ENCODE results near the gene TCF4.

- no peak for TF ChIP-seq POLR2AphosphoS5 (IDR thresholded peaks at IDR 0.05)
- TF ChIP-seq, protein P1, sequence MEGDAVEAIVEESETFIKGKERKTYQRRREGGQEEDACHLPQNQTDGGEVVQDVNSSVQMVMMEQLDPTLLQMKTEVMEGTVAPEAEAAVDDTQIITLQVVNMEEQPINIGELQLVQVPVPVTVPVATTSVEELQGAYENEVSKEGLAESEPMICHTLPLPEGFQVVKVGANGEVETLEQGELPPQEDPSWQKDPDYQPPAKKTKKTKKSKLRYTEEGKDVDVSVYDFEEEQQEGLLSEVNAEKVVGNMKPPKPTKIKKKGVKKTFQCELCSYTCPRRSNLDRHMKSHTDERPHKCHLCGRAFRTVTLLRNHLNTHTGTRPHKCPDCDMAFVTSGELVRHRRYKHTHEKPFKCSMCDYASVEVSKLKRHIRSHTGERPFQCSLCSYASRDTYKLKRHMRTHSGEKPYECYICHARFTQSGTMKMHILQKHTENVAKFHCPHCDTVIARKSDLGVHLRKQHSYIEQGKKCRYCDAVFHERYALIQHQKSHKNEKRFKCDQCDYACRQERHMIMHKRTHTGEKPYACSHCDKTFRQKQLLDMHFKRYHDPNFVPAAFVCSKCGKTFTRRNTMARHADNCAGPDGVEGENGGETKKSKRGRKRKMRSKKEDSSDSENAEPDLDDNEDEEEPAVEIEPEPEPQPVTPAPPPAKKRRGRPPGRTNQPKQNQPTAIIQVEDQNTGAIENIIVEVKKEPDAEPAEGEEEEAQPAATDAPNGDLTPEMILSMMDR (IDR thresholded peaks at IDR 0.05 in 8 of 11, conservative IDR thresholded peaks at IDR 0.05 in 3 of 11), result no peak
These were observed 291.9 kb downstream of the TCF4 start for GRCh38 chr18:55296115-55296514.

Measured in spleen (tissue), 7 donors.